Tibial nerve (tissue), 4 donors: ENCODE data around the gene SAMD8. TPM values are rescaled to one million over a fixed set of nuclear protein-coding genes. Genes with fewer than 3 reads are reported as not detected.
"Not testable (repeated sequence)": the region's sequence is repeated elsewhere in the genome, so short reads cannot be mapped to it uniquely, and the experiment has no call there.

Source experiments
- DNase-seq, 2 donors: peaks; one replicate each; pipeline ENCODE4 v3.0.0-alpha.2; 2019; ENCODE audit warnings: low spot score in 2 of 2
- H3K27ac ChIP-seq, 4 donors: fragments of 200-600 bp; sonication (generic) in 3 of 4; one replicate each; pipeline ENCODE4 v1.5.1; 2017 to 2019; ENCODE audit warnings: mild to moderate bottlenecking in 1 of 4
- H3K27me3 ChIP-seq, 2 donors: fragments of 200-600 bp; sonication (generic) in 1 of 2; one replicate each; pipeline versions ENCODE4 v1.5.1 to v1.6.0; 2017 to 2019
- H3K36me3 ChIP-seq, 3 donors: fragments of 200-600 bp; sonication (generic); one replicate each; pipeline ENCODE4 v1.5.1; 2018 to 2019
- H3K4me1 ChIP-seq, 4 donors: fragments of 200-600 bp; sonication (generic) in 3 of 4; one replicate each; pipeline ENCODE4 v1.5.1; 2017 to 2019
- H3K4me3 ChIP-seq, 4 donors: fragments of 200-600 bp; sonication (generic) in 3 of 4; one replicate each; pipeline ENCODE4 v1.5.1; 2017 to 2019; ENCODE audit warnings: mild to moderate bottlenecking in 1 of 4, moderate library complexity in 1 of 4
- H3K9me3 ChIP-seq, 4 donors: fragments of 200-600 bp; sonication (generic) in 3 of 4; one replicate each; pipeline ENCODE4 v1.5.1; 2017 to 2019
- CTCF ChIP-seq, 5 experiments: fragments of 200-600 bp in 3 of 5; fragments of 450-650 bp in 2 of 5; sonication (generic) in 3 of 5; IDR thresholded peaks; one replicate each; pipeline ENCODE4 v1.5.1; 2016 to 2019; ENCODE audit warnings: antibody characterized with exemption in 5 of 5, mild to moderate bottlenecking in 3 of 5, moderate library complexity in 2 of 5
- EP300 ChIP-seq, 2 donors: sonication (generic); formaldehyde crosslinking; IDR thresholded peaks; one replicate each; pipeline ENCODE4 v1.6.1; 2017; ENCODE audit warnings: antibody characterized with exemption in 2 of 2, mild to moderate bottlenecking in 1 of 2
- POLR2A ChIP-seq, 2 donors: fragments of 450-650 bp; IDR thresholded peaks; one replicate each; pipeline ENCODE4 v1.6.1; 2017; ENCODE audit warnings: antibody characterized with exemption in 2 of 2, mild to moderate bottlenecking in 2 of 2, moderate library complexity in 2 of 2
- WGBS, 2 donors: methylation state at CpG; one replicate each; pipeline ENCODE4 v1.1.5; 2018; 5-methylcytosine and 5-hydroxymethylcytosine counted together
- total RNA-seq, 4 donors: library from RNA; depleted of rRNA; stranded (reverse); fragments of >200 nt; gene quantifications; one replicate each; pipeline ENCODE4 v1.1.0, GENCODE V29; 2016

SAMD8 gene
- total RNA-seq, 4 donors from 2014 or later = 46.5 to 62.0 (median 56.7) TPM

GRCh38 chr10:75103881-75104686, 7.4 kb upstream of the SAMD8 start:
- H3K27ac ChIP-seq = no peak overlapping the region
- no peak overlapping the region for H3K4me3 ChIP-seq
- H3K36me3 ChIP-seq = no peaks in the 10 kb centered on the region
- DNase-seq = no peak
- no peaks in the 10 kb centered on the region for H3K27me3 ChIP-seq
- no peaks in the 10 kb centered on the region for H3K9me3 ChIP-seq
- no peak for TF ChIP-seq CTCF (IDR thresholded peaks at IDR 0.05)
- no peak for TF ChIP-seq POLR2A (IDR thresholded peaks at IDR 0.05)
- TF ChIP-seq EP300 (IDR thresholded peaks at IDR 0.05) = no peak
- WGBS, 2 donors = 100% methylated on average over 3 to 5 of the region's 6 CpGs
- H3K4me1 ChIP-seq = peaks cover 0 to 8% (median 0%) of the 10 kb centered on the region in 4 donors

- Histone ChIP-seq H3K4me1 (peaks cover 0 to 6% (median 0%) of the 10 kb centered on the region in 4 donors), H3K36me3 (no peaks in the 10 kb centered on the region), H3K27ac (no peak overlapping the region), H3K9me3 (no peaks in the 10 kb centered on the region), H3K27me3 (no peaks in the 10 kb centered on the region), H3K4me3 (no peak overlapping the region)
- TF ChIP-seq CTCF (IDR thresholded peaks at IDR 0.05) (no peak), POLR2A (IDR thresholded peaks at IDR 0.05) (no peak), EP300 (IDR thresholded peaks at IDR 0.05) (no peak)
- 68 to 74% methylated on average over 3 of the region's 3 CpGs for WGBS, 2 donors
- DNase-seq = no peak
Measured at GRCh38 chr10:75104842-75105241, 6.6 kb upstream of the SAMD8 start.

DNA sequence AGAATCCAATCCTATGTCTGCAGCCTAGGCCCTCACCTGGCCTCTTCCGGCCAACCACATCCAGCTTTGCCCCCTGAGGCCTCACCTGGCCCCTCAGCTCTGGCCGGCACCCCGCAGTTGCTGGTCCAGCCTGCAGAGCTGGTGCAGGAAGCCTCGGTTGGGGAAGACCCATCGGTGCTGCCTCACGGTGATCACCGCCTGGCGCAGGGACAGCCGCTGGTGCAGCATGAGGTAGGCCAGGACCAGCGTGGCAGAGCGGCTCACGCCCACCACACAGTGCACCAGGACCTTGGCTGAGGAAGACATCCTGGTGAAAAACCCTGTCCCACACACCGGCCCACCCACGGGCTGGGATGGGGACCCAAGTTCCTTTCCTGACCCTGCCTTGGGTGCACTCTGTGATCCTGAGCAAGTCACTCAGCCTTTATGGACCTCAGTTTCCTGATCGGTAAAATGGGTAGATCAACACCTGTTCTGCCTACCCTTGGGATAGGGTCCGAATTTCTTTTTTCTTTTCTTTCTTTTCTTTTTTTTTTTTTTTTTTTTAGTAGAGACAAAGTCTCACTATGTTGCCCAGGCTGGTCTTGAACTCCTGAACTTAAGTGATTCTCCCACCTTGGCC, 5.8 kb upstream of the SAMD8 start:
- H3K4me1 ChIP-seq = peaks cover 0 to 6% (median 0%) of the 10 kb centered on the region in 4 donors
- H3K27me3 ChIP-seq = no peaks in the 10 kb centered on the region
- no peak for DNase-seq
- no peak overlapping the region for H3K4me3 ChIP-seq
- no peak for TF ChIP-seq EP300 (IDR thresholded peaks at IDR 0.05)
- TF ChIP-seq POLR2A (IDR thresholded peaks at IDR 0.05) = no peak
- TF ChIP-seq CTCF (IDR thresholded peaks at IDR 0.05) = no peak
- H3K36me3 ChIP-seq = no peaks in the 10 kb centered on the region
- H3K27ac ChIP-seq = no peak overlapping the region
- 87 to 95% methylated on average over 13 to 16 of the region's 16 CpGs for WGBS, 2 donors
- H3K9me3 ChIP-seq = no peaks in the 10 kb centered on the region

DNA sequence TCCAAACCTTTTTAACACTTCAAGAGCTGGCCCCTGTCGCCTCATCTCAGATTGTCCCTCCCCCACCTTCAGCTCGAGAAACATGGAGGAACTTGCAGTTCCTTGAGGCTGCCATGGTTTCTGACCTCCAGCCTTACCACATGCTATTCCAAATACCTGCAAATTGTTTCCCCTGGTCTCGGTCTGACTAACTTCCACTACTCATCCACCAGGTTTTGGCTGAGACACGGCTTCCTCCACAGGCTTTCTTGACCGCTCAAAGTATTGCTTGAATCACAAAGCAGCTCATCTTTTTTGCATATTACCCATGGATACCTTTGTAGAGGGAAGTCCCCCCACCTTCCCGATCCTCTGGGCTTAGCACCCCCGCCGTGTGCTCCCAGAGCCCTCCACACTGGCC, 5.2 kb upstream of the SAMD8 start:
- WGBS, 2 donors = 66 to 68% methylated on average over 8 of the region's 8 CpGs

GRCh38 chr10:75106891-75107290, 4.6 kb upstream of the SAMD8 start:
- H3K27me3 ChIP-seq, H3K4me3 ChIP-seq, H3K4me1 ChIP-seq, H3K27ac ChIP-seq, H3K36me3 ChIP-seq, H3K9me3 ChIP-seq, DNase-seq: not testable (repeated sequence)
- WGBS, 2 donors = 94 to 95% methylated on average over 9 of the region's 9 CpGs

More for the DNA sequence above, 5.2 kb upstream of the SAMD8 start:
- Histone ChIP-seq H3K27me3 (no peaks in the 10 kb centered on the region), H3K9me3 (no peaks in the 10 kb centered on the region), H3K4me1 (peaks cover 0 to 7% (median 0%) of the 10 kb centered on the region in 4 donors), H3K4me3 (no peak overlapping the region), H3K36me3 (no peaks in the 10 kb centered on the region), H3K27ac (no peak overlapping the region)
- TF ChIP-seq CTCF (IDR thresholded peaks at IDR 0.05) (no peak), EP300 (IDR thresholded peaks at IDR 0.05) (no peak), POLR2A (IDR thresholded peaks at IDR 0.05) (no peak)
- DNase-seq = no peak
